HG03159 (cell line): ENCODE measurements around the gene ABCC3.
"Not testable (repeated sequence)": the region's sequence is repeated elsewhere in the genome, so short reads cannot be mapped to it uniquely, and the experiment has no call there.

Experiments
- ATAC-seq: cut with Tn5 transposase; IDR thresholded peaks from one replicate; pipeline ENCODE4 v1.9.1; 2021; ENCODE audit warnings: mild to moderate bottlenecking, moderate library complexity; ENCODE audit not compliant: unreplicated experiment

Gene ABCC3

DNA sequence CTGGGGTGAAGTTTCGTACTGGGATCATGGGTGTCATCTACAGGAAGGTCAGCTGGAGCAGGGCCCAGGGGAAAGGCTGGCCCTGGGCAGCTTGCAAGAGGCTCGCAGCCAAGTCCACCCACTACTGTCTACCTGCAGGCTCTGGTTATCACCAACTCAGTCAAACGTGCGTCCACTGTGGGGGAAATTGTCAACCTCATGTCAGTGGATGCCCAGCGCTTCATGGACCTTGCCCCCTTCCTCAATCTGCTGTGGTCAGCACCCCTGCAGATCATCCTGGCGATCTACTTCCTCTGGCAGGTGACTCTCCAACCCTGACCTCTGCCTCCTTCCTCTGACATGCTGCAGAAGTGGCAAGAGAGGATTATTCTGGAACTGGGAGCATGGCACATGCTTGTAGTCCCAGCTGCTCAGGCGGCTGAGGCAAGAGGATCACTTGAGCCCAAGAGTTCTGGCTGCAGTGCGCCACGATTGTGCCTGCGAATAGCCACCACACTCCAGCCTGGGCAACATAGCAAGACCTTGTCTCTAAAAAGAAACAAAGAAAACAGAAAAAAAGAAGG, 29.2 kb downstream of the ABCC3 start:
- ATAC-seq = no peak

DNA sequence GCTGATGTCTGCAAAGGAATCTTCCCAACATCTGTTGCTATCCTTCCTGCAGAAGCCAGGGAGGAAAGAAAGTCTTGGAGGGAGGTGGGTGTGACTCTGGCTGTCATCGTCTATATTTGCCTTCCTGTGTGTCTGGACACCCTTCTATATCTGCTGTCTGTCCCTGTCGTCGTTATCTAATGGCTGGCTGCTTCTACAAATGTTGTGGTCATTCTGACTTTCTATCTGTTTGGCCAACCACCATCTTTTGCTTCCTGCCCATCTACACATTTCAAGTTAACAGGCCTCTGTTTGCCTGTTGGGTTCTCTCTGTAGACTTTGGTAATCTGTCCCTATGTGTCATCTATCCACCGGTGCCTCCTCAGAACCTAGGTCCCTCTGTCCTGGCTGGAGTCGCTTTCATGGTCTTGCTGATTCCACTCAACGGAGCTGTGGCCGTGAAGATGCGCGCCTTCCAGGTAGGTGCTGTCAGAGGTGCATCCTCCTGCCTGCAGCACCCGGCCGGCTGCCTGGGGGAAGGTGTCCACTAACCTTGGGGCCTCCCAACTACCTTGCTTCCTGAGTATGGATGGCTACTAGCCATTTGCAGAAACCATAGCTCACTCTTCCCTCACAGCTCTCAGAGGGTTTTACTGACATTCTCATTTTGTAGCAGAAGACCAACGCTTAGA, 30.2 kb downstream of the ABCC3 start:
- ATAC-seq = no peak

DNA sequence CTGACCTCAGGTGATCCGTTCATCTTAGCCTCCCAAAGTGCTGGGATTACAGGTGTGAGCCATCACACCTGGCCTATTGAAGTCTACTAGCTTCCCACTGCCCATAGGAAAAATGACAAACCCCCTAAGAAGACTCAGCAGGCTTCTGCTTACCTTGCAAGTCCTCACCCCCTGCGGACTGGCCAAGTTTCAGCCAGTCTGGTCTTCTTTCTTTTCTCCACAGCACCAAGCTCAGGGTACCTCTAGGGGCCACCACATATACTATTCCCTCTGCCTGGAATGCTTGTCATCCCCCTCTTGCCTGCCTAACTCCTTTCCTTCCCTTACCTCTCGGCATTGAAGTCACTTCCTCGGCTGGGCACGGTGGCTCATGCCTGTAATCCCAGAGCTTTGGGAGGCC, 31.2 kb downstream of the ABCC3 start:
- ATAC-seq = no peak

DNA sequence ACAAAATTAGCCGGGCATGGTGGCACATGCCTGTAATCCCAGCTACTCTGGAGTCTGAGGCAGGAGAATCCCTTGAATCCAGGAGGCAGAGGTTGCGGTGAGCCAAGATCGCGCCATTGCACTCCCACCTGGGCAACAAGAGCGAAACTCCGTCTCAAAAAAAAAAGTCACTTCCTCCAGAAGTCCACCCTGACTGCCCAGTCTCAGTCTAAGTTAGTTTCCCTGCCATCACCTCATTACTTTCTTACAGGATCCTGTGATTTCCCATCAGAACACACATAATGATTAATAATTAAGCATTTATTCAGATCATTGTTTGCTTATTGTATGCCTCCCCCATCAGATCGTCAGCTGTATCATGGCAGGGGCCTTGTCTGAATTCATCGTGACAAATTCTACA, 31.6 kb downstream of the ABCC3 start:
- ATAC-seq = no peak

DNA sequence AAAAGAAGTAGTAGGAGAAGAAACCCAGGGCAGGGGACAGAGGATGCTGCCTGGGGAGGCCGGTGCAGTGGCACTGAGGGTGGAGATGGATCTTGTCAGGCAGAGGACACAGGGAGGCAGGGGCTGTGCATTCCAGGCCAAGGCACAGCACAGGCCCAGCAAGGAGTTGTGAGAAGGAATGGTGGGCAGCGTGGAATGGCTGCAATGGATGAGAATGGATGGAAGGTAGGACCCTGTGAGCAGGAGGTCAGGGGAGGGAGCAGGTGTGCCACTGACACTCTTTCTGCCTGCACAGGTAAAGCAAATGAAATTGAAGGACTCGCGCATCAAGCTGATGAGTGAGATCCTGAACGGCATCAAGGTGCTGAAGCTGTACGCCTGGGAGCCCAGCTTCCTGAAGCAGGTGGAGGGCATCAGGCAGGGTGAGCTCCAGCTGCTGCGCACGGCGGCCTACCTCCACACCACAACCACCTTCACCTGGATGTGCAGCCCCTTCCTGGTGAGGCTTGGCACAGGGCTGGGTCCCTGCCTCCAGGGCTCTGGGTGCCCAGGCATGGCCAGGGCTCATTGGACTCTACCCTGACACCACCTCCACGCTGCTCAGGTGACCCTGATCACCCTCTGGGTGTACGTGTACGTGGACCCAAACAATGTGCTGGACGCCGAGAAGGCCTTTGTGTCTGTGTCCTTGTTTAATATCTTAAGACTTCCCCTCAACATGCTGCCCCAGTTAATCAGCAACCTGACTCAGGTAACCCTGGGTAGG, 32.8 kb downstream of the ABCC3 start:
- ATAC-seq = no peak

DNA sequence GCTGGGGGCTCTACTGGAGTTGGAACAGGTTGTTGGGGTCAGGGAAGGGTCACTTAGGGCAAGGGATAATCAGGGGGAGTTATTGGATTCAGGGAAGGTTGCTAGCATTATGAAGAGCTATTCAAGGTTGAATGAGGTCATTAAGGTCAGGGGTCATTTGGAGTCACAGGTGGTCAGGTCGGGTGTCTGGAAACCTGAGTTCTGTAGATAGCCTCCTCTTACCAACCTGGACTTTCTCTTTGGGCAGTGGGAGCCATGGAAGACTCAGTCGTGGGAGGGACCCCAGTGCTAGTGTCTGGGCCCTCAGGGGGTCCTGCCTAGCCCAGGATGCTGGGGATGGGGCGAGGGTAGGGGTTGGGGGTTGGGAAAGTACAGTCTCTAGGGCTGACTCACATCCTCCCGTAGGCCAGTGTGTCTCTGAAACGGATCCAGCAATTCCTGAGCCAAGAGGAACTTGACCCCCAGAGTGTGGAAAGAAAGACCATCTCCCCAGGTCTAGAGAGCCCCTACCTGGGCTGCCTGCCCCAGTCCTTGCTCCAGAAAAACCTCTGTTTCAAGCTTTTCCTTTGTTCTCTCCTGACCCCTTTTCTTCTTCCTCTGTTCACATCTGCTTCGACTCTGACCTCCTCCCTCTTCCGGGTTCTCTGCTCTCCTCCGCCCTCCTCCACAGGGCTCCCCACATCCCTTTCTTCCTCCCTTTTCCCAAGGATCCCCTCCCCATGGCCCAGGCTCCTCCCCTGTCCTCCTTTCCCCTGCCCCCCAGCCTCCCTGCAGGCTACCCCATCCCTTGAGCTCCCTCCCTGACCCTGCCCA, 33.5 kb downstream of the ABCC3 start:
- ATAC-seq = no peak

DNA sequence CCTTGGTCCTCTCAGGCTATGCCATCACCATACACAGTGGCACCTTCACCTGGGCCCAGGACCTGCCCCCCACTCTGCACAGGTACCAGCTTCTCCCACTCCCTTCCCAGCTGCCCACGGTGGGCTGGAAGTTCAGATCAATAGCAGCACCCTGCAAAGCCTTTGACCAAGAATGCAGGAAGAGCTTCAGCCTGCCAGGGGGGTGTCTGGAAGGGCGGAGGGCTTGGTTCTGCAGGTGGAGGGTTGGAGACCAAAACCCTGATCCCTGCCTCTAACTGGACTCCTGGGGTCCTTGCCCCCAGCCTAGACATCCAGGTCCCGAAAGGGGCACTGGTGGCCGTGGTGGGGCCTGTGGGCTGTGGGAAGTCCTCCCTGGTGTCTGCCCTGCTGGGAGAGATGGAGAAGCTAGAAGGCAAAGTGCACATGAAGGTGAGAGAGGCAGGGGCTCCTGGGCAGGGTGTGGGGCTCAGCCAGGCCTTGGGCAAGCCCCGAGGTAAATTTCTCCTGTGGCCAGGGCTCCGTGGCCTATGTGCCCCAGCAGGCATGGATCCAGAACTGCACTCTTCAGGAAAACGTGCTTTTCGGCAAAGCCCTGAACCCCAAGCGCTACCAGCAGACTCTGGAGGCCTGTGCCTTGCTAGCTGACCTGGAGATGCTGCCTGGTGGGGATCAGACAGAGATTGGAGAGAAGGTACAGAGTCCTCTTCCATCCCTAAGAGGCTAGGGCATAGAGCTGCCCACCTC, 34.3 kb downstream of the ABCC3 start:
- no peak for ATAC-seq

DNA sequence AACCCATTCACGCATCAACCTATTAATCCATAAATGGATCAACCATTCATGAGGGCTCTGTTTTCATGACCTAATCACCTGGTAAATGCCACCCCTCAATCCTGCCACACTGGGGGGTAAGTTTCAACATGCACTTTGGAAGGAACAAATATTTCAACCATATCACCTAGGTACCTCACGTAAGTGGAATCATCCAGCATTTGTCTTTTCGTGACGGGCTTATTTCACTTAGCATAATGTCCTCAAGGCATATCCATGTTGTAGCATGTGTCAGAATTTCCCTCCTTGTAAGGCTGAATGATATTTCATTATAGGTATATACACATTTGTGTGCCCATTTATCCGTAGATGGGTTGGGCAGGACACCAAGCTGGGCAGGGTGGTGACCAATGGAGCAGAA, 37.4 kb downstream of the ABCC3 start:
- no peak for ATAC-seq

DNA sequence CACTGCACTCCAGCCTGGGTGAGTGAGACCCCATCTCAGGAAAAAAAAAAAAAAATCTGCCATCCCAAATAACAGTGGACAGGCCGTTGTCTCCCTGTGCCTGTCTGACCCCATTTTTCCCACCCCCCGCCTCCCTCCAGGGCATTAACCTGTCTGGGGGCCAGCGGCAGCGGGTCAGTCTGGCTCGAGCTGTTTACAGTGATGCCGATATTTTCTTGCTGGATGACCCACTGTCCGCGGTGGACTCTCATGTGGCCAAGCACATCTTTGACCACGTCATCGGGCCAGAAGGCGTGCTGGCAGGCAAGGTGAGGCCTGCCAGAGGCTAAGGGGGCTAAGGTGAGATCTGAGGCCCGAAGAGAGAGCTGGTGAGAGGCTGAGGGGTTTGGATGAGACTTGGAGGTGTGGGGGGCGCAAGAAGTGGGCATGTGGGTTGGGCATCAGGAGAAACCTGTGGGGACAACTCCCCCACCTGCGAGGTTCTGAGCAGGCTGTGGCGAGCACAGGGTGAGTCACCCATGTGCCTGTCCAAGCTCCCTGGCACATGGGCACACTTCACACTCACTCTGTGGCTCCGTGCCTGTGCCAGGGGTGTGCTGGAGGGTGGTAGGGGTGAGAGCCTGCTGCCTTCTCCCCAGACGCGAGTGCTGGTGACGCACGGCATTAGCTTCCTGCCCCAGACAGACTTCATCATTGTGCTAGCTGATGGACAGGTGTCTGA, 38.3 kb downstream of the ABCC3 start:
- no peak for ATAC-seq

DNA sequence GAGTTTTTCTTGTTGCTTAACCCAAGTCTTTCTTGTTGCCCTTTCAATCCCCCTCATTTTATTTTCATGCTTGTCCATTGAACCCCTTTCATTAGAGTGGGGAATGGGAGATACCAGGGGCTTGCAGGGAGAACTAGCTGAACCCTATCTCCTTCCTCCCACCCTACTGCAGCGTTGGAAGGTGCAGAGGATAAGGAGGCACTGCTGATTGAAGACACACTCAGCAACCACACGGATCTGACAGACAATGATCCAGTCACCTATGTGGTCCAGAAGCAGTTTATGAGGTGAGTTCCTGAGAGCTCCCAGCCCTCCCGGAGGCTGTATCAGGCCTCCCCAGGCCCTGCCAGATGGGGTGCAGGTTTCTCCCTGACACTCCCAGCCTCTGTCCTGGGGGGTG, 40.5 kb downstream of the ABCC3 start:
- no peak for ATAC-seq

DNA sequence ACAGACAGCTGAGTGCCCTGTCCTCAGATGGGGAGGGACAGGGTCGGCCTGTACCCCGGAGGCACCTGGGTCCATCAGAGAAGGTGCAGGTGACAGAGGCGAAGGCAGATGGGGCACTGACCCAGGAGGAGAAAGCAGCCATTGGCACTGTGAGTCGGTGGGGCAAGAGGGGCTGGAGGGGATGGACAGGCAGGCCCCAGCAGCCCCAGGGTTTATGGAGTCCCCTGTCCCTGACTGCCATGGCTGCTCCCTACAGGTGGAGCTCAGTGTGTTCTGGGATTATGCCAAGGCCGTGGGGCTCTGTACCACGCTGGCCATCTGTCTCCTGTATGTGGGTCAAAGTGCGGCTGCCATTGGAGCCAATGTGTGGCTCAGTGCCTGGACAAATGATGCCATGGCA, 40.9 kb downstream of the ABCC3 start:
- no peak for ATAC-seq

DNA sequence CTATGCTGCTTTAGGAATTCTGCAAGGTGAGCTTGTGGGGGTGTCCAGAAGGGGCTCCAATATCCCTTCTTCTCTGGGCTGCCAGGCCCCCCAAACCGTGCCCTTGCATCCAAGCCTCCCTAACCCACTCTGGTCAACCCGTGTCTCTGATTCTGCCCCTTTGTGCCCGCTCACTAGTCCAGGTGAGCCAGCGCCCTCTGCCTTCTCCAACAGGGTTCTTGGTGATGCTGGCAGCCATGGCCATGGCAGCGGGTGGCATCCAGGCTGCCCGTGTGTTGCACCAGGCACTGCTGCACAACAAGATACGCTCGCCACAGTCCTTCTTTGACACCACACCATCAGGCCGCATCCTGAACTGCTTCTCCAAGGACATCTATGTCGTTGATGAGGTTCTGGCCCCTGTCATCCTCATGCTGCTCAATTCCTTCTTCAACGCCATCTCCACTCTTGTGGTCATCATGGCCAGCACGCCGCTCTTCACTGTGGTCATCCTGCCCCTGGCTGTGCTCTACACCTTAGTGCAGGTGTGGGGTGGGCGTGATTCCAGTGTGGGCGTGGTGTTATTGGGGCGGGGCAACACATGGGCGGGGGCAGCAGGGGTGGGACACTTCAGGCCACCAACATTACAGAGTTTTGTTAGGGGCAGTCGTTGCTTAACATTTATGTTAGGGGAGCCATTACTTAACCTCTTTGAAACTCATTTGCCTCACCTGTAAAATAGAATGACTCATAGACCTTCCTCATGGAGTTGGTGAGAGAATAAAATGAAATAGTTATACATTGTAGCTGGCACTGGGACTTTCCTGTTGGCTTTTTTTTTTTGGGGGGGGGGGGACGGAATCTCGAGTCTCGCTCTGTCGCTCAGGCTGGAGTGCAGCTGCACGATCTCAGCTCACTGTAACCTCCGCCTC, 41.6 kb downstream of the ABCC3 start:
- ATAC-seq = no peak

DNA sequence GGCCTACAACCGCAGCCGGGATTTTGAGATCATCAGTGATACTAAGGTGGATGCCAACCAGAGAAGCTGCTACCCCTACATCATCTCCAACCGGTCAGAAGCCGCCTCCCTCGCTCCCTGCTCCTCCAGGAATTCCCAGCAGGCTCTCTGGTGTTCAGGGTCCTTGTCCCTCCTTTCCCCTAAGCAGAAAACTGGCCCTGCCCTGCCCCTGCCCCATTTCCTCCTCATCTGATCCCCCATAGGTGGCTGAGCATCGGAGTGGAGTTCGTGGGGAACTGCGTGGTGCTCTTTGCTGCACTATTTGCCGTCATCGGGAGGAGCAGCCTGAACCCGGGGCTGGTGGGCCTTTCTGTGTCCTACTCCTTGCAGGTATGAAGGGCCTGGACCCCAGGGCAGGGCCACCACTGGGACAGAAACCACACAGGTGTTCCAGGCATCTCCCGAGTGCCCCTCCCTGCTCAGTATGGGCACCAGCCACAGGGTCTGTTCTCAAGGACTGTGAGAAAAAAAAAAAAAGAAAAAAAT, 43.2 kb downstream of the ABCC3 start:
- ATAC-seq = no peak

DNA sequence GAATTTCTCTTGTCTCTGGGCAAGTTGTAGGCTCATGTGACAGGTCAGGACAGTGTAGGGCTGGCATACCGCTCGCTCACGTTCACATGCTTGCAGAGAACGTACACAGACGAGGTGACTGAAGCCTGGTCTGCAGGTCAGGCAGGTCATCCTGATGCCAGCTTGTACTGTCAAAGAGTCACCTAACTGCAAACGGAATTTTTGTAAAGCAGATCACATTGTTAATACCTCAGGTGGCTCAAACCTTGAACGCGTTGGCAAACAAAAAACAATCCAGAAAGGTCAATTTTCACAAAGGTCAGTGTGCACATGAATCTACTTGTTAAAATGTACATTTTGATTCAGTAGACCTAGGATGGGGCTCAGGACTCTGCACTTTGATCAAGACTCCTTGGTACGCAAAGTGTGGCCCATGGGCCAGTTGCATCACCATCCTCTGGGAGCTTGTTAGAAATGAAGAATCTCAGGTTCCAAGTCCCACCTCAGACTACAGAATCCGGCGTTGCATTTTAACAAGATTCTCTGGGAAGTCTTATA, 44.4 kb downstream of the ABCC3 start:
- no peak for ATAC-seq

DNA sequence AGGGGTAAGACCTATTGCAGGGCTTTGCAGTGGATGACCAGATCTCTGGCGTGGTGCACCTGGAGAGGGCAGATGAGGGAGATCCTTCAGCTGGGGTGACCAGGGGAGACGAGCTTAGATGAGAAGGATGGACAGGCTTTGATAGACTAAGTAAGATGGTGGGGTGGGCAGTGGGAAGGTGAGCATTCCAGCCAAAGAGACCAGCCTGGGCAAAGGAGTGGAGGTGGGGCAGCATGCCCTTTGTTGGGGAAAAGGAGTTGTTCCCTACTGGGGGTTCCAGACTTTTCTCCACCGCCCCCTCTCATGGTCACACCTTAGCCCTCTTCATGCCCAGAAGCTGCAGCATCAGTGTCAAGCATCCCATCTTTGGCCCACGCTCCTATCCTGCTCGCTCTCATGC, 45.4 kb downstream of the ABCC3 start:
- no peak for ATAC-seq

DNA sequence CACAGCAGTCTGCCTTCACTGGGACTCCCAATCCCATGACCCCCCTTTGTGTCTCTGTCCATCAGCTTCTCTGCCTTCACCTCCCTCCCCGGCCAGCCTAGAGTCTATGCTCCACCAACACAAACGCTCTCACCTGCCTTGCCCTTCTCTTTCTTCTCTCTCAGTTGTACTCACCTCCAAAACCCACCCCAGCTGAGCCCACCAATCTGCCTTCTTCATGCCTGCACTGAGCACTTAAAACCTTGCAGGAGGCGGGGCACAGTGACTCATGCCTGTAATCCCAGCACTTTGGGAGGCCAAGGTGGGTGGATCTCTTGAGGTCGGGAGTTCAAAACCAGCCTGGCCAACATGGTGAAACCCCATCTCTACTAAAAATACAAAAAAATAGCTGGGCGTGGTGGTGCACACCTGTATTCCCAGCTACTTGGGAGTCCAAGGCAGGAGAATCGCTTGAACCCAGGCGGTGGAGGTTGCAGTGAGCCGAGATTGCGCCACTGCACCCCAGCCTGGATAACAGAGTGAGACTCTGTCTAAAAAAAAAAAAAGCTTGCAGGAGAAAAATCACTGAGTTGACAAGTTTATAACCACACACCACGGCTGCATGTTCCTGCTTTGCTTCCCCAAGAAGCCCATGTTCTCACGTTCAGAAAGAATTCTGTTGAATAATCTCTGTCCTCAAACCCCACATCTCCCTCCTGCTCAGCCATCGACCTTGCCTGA, 46.0 kb downstream of the ABCC3 start:
- not testable (repeated sequence) for ATAC-seq

DNA sequence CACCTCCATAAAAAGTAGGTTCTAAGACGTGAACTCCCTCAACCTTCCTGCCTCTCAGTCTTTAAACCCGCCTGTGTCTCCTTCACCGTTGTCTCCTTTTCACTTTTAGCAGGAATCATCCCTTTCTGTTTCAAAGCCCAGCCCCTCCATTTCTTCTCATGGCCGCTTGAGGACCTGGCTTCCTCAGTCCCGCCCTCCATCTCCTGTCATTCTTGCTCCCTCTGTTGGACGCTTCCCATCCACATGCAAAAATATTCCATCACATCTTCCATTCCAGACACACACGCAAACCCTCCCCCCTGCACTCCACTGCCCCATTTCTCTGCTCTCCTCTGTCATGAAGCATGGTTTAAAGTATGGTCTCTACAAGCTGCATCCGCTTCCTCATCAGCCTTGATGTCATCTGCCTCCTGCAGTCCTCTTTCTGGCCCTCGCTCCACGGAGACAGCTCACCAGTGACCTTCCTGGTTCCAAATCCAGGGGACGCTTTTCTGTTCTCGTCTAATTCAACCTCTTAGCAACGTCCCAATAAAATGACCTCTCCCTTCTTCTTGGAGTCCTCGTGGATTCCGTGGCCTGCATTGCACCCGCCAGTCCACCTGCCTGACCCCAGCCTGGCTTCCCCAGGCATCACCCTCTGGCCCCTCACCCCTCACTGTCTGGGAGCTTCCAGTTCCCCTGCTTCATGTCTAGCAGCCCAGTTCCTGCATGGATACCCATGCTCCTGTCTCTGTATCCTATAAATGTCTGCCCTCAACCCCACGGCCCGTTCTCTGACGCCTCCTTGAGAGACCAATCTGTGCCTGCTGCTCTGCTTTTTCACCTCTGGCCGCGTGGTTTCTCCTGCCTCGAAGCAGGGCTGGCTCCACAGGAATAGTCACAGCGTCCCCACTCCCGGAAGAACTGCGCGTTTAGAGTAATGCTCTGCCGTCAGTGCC, 46.9 kb downstream of the ABCC3 start:
- ATAC-seq = no peak
